Stimulated activated CD8-positive, alpha-beta memory T cell treated with anti-CD3 and anti-CD28 coated beads, Interleukin-4, amount 100 ng/mL, for 24 hours (primary cell): ENCODE measurements around the gene IRF7.

Experiments used
- DNase-seq: peaks from one replicate; pipeline ENCODE4 v3.0.0-alpha.2; 2020; ENCODE audit warnings: low read depth

Gene IRF7

DNA sequence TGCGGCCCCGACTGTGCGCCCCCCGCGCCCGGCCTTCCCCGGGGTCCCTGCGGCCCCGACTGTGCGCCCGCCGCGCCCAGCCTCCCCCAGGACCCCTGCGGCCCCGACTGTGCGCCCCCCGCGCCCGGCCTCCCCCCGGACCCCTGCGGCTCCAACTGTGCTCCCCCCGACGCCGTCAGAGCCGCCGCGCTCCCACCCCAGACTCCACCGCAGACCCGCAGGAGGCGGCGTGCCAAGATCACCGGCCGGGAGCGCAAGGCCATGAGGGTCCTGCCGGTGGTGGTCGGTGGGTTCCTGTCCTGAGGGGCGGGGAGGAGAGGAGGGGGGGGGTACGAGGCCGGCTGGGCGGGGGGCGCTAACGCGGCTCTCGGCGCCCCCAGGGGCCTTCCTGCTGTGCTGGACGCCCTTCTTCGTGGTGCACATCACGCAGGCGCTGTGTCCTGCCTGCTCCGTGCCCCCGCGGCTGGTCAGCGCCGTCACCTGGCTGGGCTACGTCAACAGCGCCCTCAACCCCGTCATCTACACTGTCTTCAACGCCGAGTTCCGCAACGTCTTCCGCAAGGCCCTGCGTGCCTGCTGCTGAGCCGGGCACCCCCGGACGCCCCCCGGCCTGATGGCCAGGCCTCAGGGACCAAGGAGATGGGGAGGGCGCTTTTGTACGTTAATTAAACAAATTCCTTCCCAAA, 24.4 kb upstream of the IRF7 start:
- DNase-seq, result no peak

DNA sequence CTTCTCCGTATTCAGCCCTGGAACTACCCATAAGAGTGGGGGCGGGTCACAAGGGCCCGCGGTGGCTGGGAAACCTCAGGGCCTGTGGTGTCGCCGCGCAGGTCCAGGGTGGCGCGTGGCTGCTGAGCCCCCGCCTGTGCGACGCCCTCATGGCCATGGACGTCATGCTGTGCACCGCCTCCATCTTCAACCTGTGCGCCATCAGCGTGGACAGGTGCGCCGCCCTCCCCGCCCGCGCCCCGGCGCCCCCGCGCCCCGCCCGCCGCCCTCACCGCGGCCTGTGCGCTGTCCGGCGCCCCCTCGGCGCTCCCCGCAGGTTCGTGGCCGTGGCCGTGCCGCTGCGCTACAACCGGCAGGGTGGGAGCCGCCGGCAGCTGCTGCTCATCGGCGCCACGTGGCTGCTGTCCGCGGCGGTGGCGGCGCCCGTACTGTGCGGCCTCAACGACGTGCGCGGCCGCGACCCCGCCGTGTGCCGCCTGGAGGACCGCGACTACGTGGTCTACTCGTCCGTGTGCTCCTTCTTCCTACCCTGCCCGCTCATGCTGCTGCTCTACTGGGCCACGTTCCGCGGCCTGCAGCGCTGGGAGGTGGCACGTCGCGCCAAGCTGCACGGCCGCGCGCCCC, 23.7 kb upstream of the IRF7 start:
- no peak for DNase-seq

DNA sequence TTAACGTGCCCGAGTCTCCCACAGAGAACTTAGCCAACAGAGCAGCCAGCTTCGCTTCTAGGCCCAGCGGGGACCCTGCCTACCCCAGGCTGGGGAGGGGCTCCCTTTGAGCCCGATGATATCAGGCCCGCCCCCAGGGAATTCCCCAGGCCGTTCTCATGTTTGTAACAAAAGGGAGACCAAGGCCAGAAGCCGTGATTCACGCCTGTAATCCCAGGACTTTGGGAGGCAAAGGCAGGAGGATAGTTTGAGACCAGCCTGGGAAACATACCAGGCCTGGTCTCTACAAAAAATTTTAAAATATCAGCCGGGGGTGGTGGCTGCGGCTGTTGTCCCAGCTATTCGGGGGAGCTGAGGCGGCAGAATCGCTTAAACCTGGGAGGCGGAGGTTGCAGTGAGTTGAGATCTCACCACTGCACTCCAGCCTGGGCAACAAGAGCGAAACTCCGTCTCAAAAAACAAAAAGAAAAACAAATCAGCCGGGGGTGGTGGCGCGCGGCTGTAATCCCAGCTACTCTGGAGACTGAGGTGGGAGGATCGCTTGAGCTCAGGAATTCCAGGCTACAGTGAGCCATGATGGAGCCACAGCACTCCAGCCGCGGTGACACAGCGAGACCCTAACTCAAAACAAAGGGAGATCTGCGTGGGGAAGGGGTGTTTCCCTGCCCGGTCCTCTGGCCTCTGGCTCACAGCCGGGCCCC, 23.0 kb upstream of the IRF7 start:
- DNase-seq, result no peak

DNA sequence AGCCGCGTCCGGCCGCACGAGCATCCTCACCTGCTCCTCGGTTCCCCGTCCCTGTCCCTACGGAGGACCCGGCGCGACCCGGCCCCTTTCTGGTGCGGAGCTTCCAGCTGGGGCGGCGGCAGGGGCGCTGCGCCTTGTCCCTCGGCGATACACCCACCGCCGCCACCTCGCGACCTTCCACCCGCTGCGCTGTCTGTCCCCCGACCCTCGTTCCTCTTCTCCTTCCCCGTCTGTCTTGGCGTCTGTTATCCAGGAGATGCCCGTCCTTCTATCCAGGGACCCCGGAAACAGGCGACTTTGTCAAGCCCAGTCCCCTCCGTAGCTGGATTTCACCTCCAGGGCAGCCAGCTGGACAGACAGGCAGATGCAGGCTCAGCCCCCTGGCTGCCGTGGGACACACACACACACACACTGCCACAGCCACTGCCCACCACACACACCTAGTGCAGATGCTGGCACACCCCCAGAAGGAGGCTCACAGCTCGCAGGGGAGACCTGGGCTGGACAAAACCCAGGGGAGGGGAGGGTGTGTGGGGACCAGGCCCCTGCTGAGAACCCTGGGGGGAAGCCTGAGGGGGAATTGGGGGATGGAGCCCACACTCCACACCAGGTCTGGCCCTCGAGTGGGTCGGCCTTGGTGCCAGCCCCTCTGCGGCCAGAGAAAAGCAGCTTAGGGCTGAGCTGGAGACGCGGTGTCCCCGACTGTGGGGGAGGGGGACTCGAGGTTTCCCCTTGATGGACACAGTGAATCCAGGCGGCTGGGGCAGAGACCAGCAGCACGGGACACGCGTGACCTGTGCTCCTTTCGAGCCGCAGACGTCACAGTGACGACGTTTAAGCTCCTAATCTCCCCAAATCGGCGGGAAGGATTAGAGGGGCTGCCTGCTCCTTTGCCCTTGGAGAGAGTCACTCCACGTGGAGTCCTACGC, 22.1 kb upstream of the IRF7 start:
- no peak for DNase-seq

DNA sequence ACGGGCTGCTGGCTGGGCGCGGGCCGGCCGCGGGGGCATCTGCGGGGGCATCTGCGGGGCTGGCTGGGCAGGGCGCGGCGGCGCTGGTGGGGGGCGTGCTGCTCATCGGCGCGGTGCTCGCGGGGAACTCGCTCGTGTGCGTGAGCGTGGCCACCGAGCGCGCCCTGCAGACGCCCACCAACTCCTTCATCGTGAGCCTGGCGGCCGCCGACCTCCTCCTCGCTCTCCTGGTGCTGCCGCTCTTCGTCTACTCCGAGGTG, 21.5 kb upstream of the IRF7 start:
- DNase-seq, result no peak

DNA sequence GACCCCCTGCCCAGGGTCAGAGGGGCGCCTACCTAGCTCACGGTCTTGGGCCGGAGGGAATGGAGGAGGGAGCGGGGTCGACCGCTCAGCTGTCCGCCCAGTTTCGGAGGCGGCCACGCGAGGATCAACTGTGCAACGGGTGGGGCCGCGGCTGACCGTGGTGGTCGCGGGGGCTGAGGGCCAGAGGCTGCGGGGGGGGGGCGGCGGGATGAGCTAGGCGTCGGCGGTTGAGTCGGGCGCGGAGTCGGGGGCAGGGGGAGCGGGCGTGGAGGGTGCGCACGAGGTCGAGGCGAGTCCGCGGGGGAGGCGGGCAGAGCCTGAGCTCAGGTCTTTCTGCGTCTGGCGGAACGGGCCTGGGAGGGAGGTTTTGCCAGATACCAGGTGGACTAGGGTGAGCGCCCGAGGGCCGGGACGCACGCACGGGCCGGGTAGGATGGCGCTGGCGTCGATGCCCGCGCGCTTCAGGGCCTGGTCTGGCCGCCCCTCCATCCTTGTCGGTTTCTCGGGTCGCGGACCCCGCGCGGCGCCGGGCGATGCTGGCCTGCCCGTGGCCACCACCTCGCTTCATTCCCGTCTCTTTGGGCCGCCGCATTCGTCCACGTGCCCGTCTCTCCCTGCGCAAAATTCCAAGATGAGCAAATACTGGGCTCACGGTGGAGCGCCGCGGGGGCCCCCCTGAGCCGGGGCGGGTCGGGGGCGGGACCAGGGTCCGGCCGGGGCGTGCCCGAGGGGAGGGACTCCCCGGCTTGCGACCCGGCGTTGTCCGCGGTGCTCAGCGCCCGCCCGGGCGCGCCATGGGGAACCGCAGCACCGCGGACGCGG, 21.0 kb upstream of the IRF7 start, which contains the start of gene DRD4:
Gene DRD4 (plus strand): TSS at position 759 of the 822 bp plus-strand sequence. CDS start 36 bp downstream, at position 795.
- DNase-seq, result no peak

DNA sequence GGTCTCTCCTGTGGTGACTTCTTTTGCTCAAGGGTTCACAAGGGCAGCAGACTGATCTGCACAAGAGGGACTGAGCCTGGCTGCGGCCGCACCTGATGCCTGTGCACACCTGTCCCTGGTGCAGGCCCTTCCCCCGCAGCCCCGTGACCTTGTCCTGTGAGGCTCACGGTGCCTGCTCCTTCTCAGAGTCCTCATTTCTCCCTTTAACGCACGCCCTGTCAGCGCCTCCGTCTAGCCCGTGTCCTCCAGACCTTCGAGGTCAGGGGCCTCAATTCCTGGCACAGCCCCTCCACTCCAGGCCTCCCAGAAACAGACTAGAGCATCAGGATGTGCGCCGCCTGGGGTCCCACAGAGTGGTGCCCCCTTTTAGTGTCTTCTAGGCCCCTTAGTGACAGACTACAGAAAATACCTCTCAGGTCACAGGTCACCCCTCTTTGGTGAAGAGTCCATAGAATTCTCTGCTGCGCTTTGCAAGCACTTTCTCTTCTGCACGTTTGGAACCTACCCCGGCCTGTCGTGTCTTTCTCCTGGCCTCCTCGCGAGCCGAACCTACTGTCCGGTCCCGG, 20.3 kb upstream of the IRF7 start:
- no peak for DNase-seq

DNA sequence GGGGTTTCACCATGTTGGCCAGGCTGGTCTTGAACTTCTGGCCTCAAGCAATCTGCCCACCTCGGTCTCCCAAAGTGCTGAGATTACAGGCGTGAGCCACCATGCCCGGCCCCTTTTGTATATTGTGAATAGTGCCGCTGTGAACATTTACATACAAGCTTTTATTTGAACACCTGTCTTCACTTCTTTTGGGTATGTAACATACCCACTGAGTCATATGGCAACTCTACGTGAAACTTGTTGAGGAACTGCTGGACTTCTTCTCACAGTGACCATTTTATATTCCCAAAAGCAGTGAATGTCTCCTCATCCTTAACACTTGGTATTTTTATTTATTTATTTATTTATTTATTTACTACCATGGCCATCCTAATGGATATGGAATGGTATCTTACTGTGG, 15.1 kb upstream of the IRF7 start:
- DNase-seq, result no peak

DNA sequence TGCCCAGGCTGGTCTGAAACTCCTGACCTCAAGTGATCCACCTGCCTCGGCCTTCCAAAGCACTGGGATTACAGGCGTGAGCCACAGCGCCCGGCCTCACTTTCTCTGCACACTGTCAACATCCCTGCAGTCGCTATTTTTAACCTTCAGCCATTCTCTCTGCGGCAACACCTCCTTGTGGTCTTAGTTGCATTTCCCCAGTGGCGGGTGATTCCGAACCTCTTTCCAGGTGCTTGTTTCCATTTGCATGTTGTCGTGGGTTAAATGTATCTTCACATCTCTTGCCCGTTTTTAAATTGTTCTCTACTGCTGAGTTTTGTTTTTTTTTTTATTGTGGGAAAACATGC, 13.5 kb upstream of the IRF7 start:
- DNase-seq, result no peak

DNA sequence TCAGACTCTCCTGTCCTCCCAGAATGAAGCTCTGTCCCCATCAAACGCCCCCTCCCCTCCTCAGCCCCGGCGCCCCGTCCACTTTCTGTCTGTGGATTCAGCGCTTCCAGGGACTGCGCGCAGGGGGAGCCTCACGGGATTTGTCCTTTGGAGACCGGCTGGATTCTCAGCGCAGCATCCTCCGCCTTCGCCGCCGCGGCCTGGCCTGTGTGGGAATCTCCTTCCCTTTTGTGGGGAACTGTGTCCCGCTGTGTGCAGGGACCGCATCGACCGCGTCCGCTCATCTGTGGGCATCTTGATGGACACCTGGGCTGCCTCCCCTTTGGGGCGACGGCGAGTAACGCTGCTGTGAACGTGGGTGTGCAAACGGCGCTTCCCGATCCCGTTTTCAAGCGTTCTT, 12.3 kb upstream of the IRF7 start:
- DNase-seq, result no peak

DNA sequence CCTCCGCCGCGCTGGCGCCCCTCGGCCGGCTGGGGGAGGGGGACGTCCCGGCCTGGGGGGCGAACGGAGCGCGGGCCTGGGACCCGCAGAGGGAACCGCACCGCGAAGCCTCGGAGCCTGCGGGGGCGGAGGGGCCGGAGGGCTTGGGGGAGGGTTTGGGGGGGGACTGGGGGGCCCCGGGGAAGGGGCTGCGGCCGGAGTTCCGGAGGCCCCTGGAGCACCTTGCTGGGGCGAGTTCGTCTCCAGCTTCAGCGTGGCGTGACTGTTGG, 11.5 kb upstream of the IRF7 start:
- no peak for DNase-seq

DNA sequence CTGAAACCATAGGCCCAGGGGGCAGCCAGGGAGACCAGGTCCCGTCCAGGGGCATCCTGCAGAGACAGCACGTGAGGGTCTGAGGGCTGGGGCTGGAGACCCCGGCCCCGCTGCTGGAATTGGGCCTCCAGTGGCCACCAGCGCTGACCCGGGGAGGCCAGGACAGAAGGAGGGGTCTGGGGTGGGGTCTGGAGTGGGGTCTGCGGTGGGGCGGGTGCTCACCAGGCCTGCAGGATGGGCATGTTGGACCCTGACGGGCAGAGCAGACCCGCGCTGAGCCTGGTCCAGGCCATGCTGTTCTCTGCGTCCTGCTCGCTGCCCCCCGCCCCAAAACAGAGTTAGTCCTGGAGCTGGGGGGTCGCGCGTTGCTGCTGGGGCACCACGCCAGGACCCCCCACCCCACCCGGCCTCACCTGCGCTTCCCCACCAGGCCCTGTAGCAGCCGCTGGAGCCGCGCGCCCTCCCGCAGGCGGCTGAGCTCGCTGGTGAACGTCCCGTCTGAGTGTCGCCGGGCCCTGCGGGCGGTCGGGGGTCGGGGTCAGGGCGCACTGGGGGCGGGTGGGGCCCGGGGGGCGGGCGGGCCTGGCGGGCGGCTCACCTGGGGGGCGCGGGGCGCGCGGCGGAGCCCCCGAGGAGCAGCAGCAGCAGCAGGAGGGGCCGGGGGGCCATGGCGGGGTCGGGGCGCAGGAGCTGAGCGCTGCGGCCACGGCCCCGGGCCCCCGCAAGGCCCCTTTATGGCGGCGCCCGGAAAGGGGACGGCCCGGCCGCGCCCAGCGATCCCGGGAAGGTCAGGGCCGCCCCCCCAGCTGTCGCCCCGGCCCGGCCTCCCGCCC, 10.9 kb upstream of the IRF7 start, which contains the start of gene SCT:
Gene SCT (minus strand): TSS at position 707 of the 833 bp plus-strand sequence. CDS start 38 bp downstream, at position 669.
- DNase-seq, result no peak

DNA sequence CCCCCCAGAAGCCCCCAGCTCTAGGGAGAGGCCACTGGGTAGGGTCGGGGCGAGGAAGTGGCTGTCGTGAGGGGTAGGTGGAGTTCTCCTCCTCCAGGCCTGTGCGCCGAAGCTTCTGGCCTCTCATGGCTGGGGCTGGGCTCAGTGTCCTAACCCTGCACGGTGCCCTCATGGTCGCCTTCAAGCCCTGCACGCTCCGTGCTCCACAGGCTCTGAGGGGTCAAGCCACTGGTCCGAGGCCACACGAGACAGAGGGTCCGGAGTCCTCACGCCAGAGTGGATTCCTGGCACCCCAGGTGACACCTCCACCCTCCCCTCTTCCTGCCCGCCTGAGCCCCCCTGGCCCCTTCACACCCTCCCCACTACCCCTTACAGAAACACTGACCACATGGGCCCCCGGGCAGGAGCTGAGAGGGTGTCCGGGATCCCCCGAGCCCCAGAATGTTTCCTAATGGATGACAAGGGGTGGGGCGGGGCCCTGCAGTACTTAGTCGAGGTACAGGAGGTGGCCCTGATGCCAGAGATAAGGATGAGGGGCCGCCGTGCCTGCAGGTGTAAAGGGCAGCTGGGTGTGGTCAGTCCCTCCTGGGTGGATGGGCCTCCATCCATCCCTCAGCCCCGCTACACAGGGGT, 10.0 kb upstream of the IRF7 start:
- DNase-seq, result no peak

DNA sequence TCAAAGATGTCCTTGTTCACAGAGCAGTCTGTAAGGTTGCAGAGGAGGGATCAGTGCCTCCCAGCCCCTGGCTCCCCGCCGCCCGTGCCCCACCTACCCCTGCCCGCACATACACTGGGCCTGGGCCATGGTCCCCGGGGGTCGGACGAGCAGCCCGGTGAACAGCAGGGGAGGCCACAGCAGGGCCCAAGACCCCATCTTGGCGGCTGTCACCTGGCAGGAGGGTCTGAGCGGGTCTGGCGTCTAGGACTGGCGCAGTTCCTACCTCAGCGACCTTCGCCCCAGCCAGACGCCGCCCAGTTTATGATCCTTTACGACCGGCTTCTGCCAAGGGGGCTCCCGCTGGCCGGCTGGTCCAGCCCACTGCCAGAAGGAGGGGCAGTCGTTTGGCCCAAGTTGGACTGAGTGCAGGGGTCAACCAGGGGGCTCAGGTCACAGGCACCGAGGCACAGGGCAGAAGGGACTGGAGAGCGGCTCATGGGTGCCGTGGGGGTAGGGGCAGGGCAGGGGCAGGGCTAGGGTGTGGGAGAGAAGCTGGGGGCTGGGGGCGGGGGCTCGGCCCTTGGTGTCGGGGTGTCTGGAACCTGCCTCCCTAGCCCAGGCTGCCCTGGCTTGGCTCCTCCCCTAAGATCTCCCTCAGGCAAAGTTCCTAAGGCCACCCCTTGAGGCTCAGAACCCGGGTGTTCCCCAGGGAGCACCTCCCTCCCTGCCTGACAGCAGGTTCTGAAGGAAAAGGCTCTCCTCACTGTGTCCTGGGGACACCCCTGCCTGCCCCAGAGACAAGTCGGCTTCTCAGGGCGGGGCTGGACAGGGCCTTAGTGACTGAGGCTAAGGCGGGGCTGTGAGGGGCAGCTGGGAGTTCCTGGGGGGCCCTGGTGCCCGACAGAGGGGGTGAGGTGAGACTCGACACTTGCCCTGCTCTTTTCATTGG, 9.2 kb upstream of the IRF7 start, which contains the start of gene CDHR5:
Gene CDHR5 (minus strand): TSS at position 251 of the 931 bp plus-strand sequence. CDS start 53 bp downstream, at position 198.
- no peak for DNase-seq

DNA sequence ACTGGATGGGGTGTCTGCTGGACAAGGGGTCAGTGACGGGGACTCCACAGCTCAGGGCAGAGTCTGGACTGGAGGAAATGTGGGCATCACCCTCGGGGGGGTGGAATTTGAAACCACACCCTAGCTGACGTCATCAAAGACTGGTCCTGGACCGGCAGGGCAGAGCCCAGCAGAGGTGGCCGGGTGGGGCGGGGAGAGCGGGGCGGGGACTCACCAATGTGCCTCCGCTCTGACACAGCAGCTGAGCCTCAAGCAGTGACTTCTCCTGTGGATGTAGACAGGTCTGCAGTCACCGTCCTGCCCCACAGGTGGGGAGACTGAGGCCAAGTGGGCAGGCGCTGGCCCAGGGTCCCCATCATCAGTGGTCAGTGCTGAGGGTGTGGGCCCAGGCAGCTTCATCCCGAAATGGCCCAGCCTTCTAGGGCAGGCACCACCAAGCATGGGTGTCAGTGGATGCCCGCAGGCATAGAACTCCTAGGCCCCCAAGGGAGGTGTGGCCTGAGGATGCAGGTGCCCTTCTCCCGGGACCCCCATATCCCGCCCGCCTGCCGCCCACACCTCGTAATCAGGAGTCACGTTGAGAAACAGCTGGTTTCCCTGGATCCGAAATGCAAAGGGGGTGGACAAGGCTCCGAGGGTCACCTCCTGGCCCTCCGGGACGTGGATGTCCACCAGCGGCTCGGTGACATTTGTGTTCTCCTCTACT, 8.4 kb upstream of the IRF7 start:
- DNase-seq, result no peak

DNA sequence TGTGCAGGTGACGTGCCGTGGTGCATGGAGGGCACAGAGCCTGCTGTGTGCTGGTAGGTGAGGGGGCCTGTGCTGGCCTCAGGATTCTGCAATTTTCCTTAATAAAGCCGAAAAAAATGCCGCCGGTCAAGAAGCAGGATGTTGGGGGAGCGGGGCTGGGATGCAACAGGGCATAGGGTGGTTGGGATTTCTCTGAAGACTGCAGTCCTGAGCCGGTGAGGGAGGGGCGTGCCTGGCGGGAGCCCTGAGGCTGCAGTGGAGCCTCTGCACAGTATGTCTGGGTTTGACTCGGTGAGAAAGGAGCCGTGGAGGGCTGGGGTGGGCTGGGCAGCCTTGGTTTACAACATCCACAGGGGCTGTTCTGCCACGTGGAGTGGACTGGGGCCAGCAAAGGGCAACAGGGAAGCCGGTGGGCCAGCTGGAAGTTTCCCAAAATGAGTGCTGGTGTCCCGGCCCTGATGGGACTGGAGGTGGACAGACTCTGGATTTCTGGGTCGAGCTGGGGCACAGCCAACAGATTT, 7.7 kb upstream of the IRF7 start:
- no peak for DNase-seq

DNA sequence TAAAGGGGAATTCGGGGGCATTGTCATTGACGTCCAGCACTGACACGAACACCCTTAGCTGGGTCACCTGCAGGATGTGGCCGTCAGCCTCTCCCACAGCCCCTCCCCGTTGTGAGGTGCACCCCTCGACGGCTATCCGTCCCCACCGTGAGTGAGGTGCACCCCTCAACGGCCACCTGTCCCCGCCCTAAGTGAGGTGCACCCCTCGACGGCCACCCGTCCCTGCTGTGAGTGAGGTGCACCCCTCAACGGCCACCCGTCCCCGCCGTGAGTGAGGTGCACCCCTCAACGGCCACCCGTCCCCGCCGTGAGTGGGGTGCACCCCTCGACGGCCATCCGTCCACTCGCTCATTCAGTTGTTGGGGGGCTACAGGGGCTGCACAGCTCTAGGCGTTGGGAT, 6.1 kb upstream of the IRF7 start:
- no peak for DNase-seq
